GM12878 (cell line): ENCODE data around the gene YBX2. TPM values are rescaled to one million over a fixed set of nuclear protein-coding genes. Genes with fewer than 3 reads are reported as not detected.
"Not testable (repeated sequence)": the region's sequence is repeated elsewhere in the genome, so short reads cannot be mapped to it uniquely, and the experiment has no call there.

Source experiments
- ATAC-seq: fragments of 200-7000 bp; cut with Tn5 transposase; 3 replicates; pipeline ENCODE4 v1.9.1; 2020; ENCODE audit warnings: mild to moderate bottlenecking, moderate library complexity
- BruUV-seq: library from RNA; stranded (reverse); fragments of 400-500 nt; replicated peaks from 2 replicates; lab custom pipeline; 2021; lab: Mats Ljungman, UMichigan
- CTCF ChIA-PET: fragments of 300-600 bp; sonication (Branson Sonifier 250); formaldehyde crosslinking; extraction: SDS; loops from one replicate; lab custom pipeline; 2021; ENCODE audit warnings: inconsistent platforms; lab: Yijun Ruan, JAX
- POLR2A ChIA-PET: fragments of 350-600 bp; formaldehyde crosslinking; extraction: SDS; loops from one replicate; lab custom pipeline; 2021; ENCODE audit warnings: inconsistent platforms; lab: Charles Lee
- RAD21 ChIA-PET: fragments of 300-600 bp; sonication (Branson Sonifier 250); formaldehyde crosslinking; loops from one replicate; lab custom pipeline; 2023; ENCODE audit warnings: antibody characterized with exemption; ENCODE audit not compliant: unreplicated experiment; lab: Charles Lee
- SMC1A ChIA-PET: fragments of 300-600 bp; sonication (Branson Sonifier 250); formaldehyde crosslinking; loops from one replicate; lab custom pipeline; 2023; ENCODE audit not compliant: unreplicated experiment, uncharacterized antibody; lab: Charles Lee
- DNase-seq: peaks from one replicate; pipeline ENCODE4 v3.0.0-alpha.2; 2011; ENCODE audit warnings: low read depth, low spot score
- FAIRE-seq: peaks from 3 replicates; lab custom pipeline; 2011; peaks lifted over from hg19 to GRCh38; lab: Jason Lieb, UNC
- H2AFZ ChIP-seq: 2 replicates; pipeline ENCODE4 v1.6.0; 2011; ENCODE audit warnings: low read depth, low read length, control low read depth; ENCODE audit not compliant: control insufficient read depth
- H3K27ac ChIP-seq: 2 replicates; pipeline ENCODE4 v1.5.1; 2011; ENCODE audit warnings: control low read depth; ENCODE audit not compliant: control insufficient read depth, insufficient read depth
- H3K27me3 ChIP-seq, 2 experiments: replicated peaks in 1 of 2; 2 replicates each; pipeline versions ENCODE4 v1.6.0 to v1.6.1; 2011; ENCODE audit warnings: low read length in 1 of 2; ENCODE audit not compliant: control insufficient read depth in 2 of 2, insufficient read depth in 2 of 2
- H3K36me3 ChIP-seq, 2 experiments: 2 replicates each; pipeline ENCODE4 v1.5.1; 2011; ENCODE audit warnings: low read length in 1 of 2; ENCODE audit not compliant: control insufficient read depth in 2 of 2, insufficient read depth in 2 of 2
- H3K4me1 ChIP-seq: 2 replicates; pipeline ENCODE4 v1.6.1; 2011; ENCODE audit warnings: mild to moderate bottlenecking, low read length, moderate library complexity, mixed read lengths; ENCODE audit not compliant: control insufficient read depth, insufficient read depth
- H3K4me2 ChIP-seq: 2 replicates; pipeline ENCODE4 v1.6.0; 2011; ENCODE audit warnings: control low read depth; ENCODE audit not compliant: control insufficient read depth, insufficient read depth
- H3K4me3 ChIP-seq: fragments of 200-600 bp; sonication (generic); 2 replicates; pipeline ENCODE4 v1.5.1; 2016
- H3K79me2 ChIP-seq: 2 replicates; pipeline ENCODE4 v1.6.0; 2011; ENCODE audit warnings: low read length; ENCODE audit not compliant: control insufficient read depth, insufficient read depth
- H3K9ac ChIP-seq: 2 replicates; pipeline ENCODE4 v1.8.0; 2011; ENCODE audit warnings: low read length, control low read depth, mixed read lengths; ENCODE audit not compliant: control insufficient read depth, insufficient read depth
- H3K9me3 ChIP-seq: replicated peaks from 3 replicates; pipeline ENCODE4 v1.5.1; 2011; ENCODE audit warnings: mild to moderate bottlenecking, low read length; ENCODE audit not compliant: control insufficient read depth, insufficient read depth
- H4K20me1 ChIP-seq: 2 replicates; pipeline ENCODE4 v1.6.0; 2011; ENCODE audit not compliant: control insufficient read depth, insufficient read depth
- ASH2L ChIP-seq: fragments of 300-600, 200-600 bp; sonication (generic); IDR thresholded peaks from 2 replicates; pipeline ENCODE4 v1.6.1; 2017; ENCODE audit warnings: low read depth, mild to moderate bottlenecking, borderline replicate concordance
- CHD4 ChIP-seq: fragments of 200-600 bp; sonication (generic); IDR thresholded peaks from 2 replicates; pipeline ENCODE4 v1.6.1; 2016; ENCODE audit warnings: mild to moderate bottlenecking
- CREB1 ChIP-seq: IDR thresholded peaks from 2 replicates; pipeline ENCODE4 v1.6.1; 2012; ENCODE audit warnings: low read depth, mild to moderate bottlenecking, inconsistent platforms
- KLF5 ChIP-seq: fragments of 450-650 bp; IDR thresholded peaks from 2 replicates; pipeline ENCODE4 v1.6.1; 2014; ENCODE audit warnings: mild to moderate bottlenecking; ENCODE audit not compliant: partially characterized antibody
- LARP7 ChIP-seq: fragments of 450-650 bp; IDR thresholded peaks from 2 replicates; pipeline ENCODE4 v1.6.1; 2017; ENCODE audit warnings: mild to moderate bottlenecking
- MYC ChIP-seq: IDR thresholded peaks from 2 replicates; pipeline ENCODE4 v1.6.1; 2011; ENCODE audit warnings: mild to moderate bottlenecking, low read length, moderate library complexity, inconsistent platforms; ENCODE audit not compliant: insufficient read depth, insufficient replicate concordance, insufficient read length, severe bottlenecking
- POLR2A ChIP-seq: IDR thresholded peaks from 2 replicates; pipeline ENCODE4 v1.6.1; 2011; ENCODE audit warnings: low read depth, mild to moderate bottlenecking, low read length
- POLR2AphosphoS2 ChIP-seq: IDR thresholded peaks from 2 replicates; pipeline ENCODE4 v1.6.1; 2011; ENCODE audit warnings: low read depth, mild to moderate bottlenecking, low read length, improper control_type of control experiment, moderate library complexity
- RELA ChIP-seq: fragments of 450-650 bp; IDR thresholded peaks from 2 replicates; pipeline ENCODE4 v1.8.0; 2014; ENCODE audit warnings: borderline replicate concordance; ENCODE audit not compliant: partially characterized antibody
- STAT3 ChIP-seq: IDR thresholded peaks from 2 replicates; pipeline ENCODE4 v1.6.1; 2011; ENCODE audit warnings: low read depth, low read length, improper control_type of control experiment
- TAF1 ChIP-seq: IDR thresholded peaks from 2 replicates; pipeline ENCODE4 v1.6.1; 2011; ENCODE audit warnings: mild to moderate bottlenecking, low read depth, low read length, borderline replicate concordance
- ZNF217 ChIP-seq: fragments of 450-650 bp; IDR thresholded peaks from 2 replicates; pipeline ENCODE4 v1.6.1; 2017; ENCODE audit warnings: antibody characterized with exemption, mild to moderate bottlenecking
- WGBS: methylation state at CpG from one replicate; pipeline ENCODE4 v1.1.6; 2016; ENCODE audit warnings: low lambda C conversion rate; ENCODE audit not compliant: insufficient replicate concordance, insufficient coverage; ENCODE audit errors: missing lambda C conversion rate; 5-methylcytosine and 5-hydroxymethylcytosine counted together
- in situ Hi-C: fragments of 300-500 bp; cut with MboI; formaldehyde crosslinking; loops from 9 replicates; pipeline ENCODE4 v1.14.3; 2018; ENCODE audit warnings: mixed read lengths
- intact Hi-C: fragments of 100-400 bp; cut with micrococcal nuclease; formaldehyde crosslinking; loops from one replicate; pipeline ENCODE4 v1.14.2; 2022; ENCODE audit not compliant: unreplicated experiment
- polyA plus RNA-seq, 11 experiments: library from polyadenylated mRNA; depleted of rRNA in 4 of 11; unstranded in 6 of 11; stranded (reverse) in 5 of 11; fragments of >200 nt; fragmentation: Nextera tagmentation in 4 of 11; fragmentation: Illumina TruSeq in 1 of 11; extraction: Ambion mirVana in 4 of 11; extraction: Trizol in 1 of 11; gene quantifications; 1 replicate in 1 of 11; 2 replicates in 10 of 11; pipeline versions ENCODE4 v1.2.1 to v1.2.3, GENCODE V29; 2011 to 2016; ENCODE audit warnings: inconsistent platforms in 2 of 11, missing spikeins in 2 of 11, low read depth in 1 of 11
- total RNA-seq, 4 experiments: library from RNA; depleted of rRNA in 3 of 4; stranded (reverse); fragments of >200 nt in 3 of 4; fragmentation: Illumina TruSeq in 1 of 4; extraction: Trizol in 1 of 4; gene quantifications; 2 replicates each; pipeline versions ENCODE4 v1.2.1 to v1.2.3, GENCODE V29; 2013 to 2021
- TF ChIP-seq, protein P1 (sequence below): IDR thresholded peaks from 2 replicates; pipeline ENCODE4 v1.6.1; 2012; ENCODE audit warnings: low read depth, low read length, improper control_type of control experiment

Gene YBX2
- total and polyA plus RNA-seq, 10 of the 15 experiments (the other 5 are each of a cell fraction or from before 2014, with no cell fraction given), result not detected

DNA sequence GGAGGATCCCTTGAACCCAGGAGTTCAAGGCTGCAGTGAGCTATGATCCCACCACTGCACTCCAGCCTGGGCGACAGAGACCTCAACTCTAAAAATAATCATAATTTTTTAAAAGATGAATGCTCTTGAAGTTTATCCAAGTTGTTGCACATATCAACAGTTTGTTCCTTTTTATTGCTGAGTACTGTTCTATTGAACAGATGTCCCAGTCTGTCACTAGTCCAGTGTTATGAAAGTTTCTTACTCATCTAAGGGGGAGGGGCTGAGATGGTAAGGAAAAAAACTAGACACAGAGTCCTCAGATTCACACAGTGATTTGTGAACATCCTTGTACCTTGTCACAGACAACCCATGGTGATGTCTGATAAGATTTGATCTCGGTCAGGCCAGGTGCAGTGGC is 45.7 kb upstream of the YBX2 start:
- in situ Hi-C loops (no loop called here), intact Hi-C loops (no loop called here)
- SMC1A ChIA-PET, result interaction anchor here (4.5 kb wide), 1 partner anchor 11 kb away, joined by 18 read pairs; the partner anchor contains the start of gene NEURL4
- Histone ChIP-seq H4K20me1 (no peaks in the 10 kb centered on the region), H3K4me3 (no peak overlapping the region), H3K4me2 (no peak overlapping the region), H3K9me3 (no peaks in the 10 kb centered on the region), H3K4me1 (peaks cover 13% of the 10 kb centered on the region), H3K79me2 (peaks cover 30% of the 10 kb centered on the region), H3K27me3 (no peaks in the 10 kb centered on the region), H2AFZ (no peak overlapping the region), H3K9ac (no peak overlapping the region), H3K36me3 (peaks cover 14 to 42% of the 10 kb centered on the region in 2 experiments), H3K27ac (no peak overlapping the region)
- ATAC-seq, result no peak
- CTCF ChIA-PET, result interaction anchor here (1.7 kb wide), 1 partner anchor 12 kb away, joined by 4 read pairs; the partner anchor contains the start of gene KCTD11
- FAIRE-seq, result no peak
- no TSS peak for BruUV-seq
- POLR2A ChIA-PET, result interaction anchor here (1.2 to 1.3 kb wide), 2 partner anchors 8 to 11 kb away, joined by 3 read pairs; no protein-coding TSS in a partner anchor
- no peak for DNase-seq
- RAD21 ChIA-PET, result no interaction called here
- 94% methylated on average over 2 of the region's 2 CpGs for WGBS
- TF ChIP-seq ASH2L (no peak), TAF1 (no peak), POLR2AphosphoS2 (no peak), POLR2A (no peak), CHD4 (no peak), LARP7 (no peak), STAT3 (no peak), ZNF217 (no peak), KLF5 (no peak), CREB1 (no peak), RELA (no peak), MYC (no peak)
- TF ChIP-seq, protein P1, sequence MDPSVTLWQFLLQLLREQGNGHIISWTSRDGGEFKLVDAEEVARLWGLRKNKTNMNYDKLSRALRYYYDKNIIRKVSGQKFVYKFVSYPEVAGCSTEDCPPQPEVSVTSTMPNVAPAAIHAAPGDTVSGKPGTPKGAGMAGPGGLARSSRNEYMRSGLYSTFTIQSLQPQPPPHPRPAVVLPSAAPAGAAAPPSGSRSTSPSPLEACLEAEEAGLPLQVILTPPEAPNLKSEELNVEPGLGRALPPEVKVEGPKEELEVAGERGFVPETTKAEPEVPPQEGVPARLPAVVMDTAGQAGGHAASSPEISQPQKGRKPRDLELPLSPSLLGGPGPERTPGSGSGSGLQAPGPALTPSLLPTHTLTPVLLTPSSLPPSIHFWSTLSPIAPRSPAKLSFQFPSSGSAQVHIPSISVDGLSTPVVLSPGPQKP, result no peak

DNA sequence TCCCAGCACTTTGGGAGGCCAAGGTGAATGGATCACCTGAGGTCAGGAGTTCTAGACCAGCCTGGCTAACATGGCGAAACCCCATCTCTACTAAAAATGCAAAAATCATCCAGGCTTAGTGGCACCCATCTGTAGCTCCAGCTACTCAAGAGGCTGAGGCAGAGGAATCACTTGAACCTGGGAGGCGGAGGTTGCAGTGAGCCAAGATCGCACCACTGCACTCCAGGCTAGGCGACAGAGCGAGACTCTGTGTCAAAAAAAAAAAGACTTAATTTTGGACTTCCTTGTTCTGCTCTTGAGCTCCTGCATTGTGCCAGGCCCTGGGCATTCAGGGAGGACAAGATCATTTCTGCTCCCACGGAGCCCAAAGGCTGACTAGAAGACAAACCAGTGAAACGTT is 43.2 kb upstream of the YBX2 start:
- H3K27me3 ChIP-seq, H4K20me1 ChIP-seq, BruUV-seq, H2AFZ ChIP-seq, FAIRE-seq, H3K9me3 ChIP-seq, in situ Hi-C loops, DNase-seq, intact Hi-C loops: not testable (repeated sequence)
- Histone ChIP-seq H3K4me2 (peak overlapping the region; percentile 97), H3K79me2 (peaks cover 30% of the 10 kb centered on the region), H3K9ac (peak overlapping the region; percentile 99), H3K27ac (peak overlapping the region; percentile 99), H3K4me1 (peaks cover 17% of the 10 kb centered on the region), H3K36me3 (peaks cover 7 to 29% of the 10 kb centered on the region in 2 experiments), H3K4me3 (peak overlapping the region; percentile 96)
- RAD21 ChIA-PET, result interaction anchor here (0.7 to 5.2 kb wide), 9 partner anchors 9 to 349 kb away, joined by 3 to 45 read pairs (median 8); partner anchors contain the start of genes KCTD11, NEURL4, TMEM102 and TMEM256
- ATAC-seq, result peak; percentile 5; the same call in 2 of the 3 replicates
- 5% methylated on average over 7 of the region's 7 CpGs for WGBS
- SMC1A ChIA-PET, result interaction anchor here (1.0 to 4.5 kb wide), 9 partner anchors 8 to 117 kb away, joined by 3 to 33 read pairs (median 6); partner anchors contain the start of genes GABARAP, NEURL4 and TMEM95
- POLR2A ChIA-PET, result interaction anchor here (0.7 to 3.9 kb wide), 13 partner anchors 8 to 246 kb away, joined by 3 to 52 read pairs (median 10); partner anchors contain the start of genes ACADVL, DLG4, GPS2 and KCTD11
- CTCF ChIA-PET, result interaction anchor here (0.9 to 3.8 kb wide), 13 partner anchors 8 to 350 kb away, joined by 3 to 46 read pairs (median 10); partner anchors contain the start of genes NEURL4, SENP3, TMEM102 and TP53
